HG02588 (cell line): ENCODE measurements around the gene DEFB113.

Experiments
- ATAC-seq: cut with Tn5 transposase; IDR thresholded peaks from one replicate; pipeline ENCODE4 v1.9.1; 2021; ENCODE audit warnings: mild to moderate bottlenecking, moderate library complexity; ENCODE audit not compliant: unreplicated experiment

The DEFB113 gene

GRCh38 chr6:49937017-49937416, 32.4 kb downstream of the DEFB113 start:
- no peak for ATAC-seq

DNA sequence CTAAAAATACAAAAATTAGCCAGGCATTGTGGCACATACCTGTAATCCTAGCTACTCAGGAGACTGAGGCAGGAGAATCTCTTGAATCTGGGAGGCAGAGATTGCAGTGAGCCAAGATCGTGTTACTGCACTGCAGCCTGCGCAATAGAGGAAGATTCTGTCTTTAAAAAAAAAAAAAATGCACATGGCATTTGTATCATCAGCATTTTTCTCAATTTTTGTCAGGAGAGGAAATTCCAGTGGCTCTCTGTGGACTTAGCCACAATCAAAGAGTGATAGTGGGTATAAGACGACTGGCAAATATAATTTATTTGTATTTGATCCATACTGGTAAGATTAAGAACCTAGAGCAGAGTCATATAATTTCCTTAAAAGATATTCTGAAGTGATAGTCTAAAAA, 34.0 kb downstream of the DEFB113 start:
- no peak for ATAC-seq

- ATAC-seq: no peak
Observed at GRCh38 chr6:49934770-49935169, 34.7 kb downstream of the DEFB113 start.

DNA sequence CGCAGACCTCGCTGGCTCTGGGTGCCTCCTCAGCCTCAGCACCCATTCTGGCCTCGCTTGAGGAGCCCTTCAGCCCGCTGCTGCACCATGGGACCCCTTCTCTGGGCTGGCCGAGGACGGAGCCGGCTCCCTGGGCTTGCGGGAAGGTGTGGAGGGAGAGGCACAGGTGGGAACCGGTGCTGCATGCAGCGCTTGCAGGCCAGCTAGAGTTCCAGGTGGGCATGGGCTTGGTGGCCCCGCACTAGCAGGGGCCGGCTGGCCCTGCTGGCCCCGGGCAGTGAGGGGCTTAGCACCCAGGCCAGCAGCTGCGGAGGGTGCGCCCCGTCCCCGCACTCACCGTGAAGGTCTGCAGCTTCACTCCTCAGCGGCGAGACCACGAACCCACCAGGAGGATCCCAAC, 35.9 kb downstream of the DEFB113 start:
- no peak for ATAC-seq

DNA sequence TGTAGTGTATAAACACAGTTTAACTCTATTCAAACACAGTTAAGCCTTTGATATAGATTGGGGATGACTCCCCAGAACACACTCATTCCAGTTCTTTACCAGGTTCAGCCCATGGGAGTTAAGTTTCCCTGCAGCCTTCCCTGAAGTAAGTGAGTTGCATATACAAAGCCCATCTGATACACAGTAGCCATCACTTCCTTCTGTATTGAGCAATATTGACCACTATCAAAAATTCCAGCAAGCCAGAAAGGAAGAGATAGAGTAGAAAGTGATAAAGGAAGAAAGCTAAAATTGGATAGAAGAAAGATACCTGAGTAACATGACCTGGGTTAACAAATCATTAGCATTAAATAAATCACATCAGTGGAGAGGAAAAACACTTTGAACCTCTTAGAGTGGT, 40.1 kb downstream of the DEFB113 start:
- ATAC-seq: no peak

DNA sequence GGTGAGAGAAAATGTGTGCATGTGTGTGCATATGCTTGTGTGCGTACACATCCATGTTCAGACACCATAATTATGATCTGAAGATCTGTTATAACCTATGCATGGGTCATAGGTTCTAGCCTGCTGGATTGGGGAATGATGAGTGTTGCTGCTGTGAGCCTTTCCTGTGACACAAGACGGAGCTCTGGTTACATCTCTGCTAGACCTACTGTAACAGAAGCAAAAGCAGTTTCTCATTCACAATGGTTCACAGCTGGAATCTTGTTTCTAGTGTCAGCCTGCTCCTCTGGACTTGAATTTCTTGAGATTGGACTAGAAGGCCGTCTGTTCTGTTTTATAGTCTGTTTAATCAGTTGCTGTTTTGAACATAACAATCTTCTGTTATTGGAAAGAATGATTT, 45.6 kb downstream of the DEFB113 start:
- no peak for ATAC-seq

DNA sequence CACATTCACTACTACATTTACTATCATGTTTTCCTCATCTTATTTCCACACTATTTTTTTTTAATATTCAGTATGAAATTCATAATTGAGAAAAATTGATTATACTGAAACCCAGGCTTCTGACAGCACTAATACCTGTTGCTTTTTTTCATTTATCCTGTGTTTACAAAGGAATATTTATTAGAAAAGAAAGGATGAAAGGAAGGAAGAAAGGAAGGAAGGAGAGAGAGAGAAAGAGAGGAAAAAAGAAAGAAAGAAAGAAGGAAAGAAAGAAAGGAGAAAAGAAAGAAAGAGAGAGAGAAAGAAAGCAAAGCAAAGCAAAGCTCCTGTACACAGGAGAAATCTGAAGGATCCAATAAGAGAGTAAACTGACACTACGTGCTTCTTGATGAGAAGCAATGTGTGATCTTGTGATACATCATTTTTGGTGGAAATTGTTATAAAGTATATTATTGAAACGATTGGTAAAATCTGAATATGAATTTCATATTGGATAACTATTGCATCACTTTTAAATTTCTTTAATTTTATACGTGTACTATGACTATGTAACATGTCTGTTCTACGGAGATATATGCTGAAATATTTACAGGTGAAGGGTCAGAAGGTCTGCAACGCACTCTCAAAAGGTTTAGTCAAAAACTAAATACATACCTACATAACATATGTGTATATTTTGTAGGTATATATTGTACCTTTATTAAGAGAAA, 49.3 kb downstream of the DEFB113 start:
- ATAC-seq: no peak

DNA sequence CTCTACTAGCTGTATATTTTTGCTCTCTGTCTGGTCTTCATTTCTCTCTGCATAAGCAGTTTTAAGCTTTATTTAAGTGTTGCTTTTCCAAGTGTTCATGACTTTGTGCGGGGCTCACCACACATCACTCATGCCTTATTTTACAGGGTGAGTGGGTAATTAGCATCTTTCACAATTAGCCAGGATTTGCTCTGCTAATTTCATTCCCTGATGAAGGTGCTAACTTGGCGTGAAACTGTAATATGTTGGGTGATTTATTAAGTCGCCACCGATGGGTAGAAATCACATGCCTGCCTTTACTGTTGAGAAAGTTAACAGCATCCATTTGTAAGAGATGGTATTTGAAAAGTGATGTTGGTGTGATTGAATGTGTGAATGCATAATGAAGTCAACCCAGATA, 50.2 kb downstream of the DEFB113 start:
- ATAC-seq: no peak

- ATAC-seq: no peak
Observed at GRCh38 chr6:49918787-49919186, 50.6 kb downstream of the DEFB113 start.
